Right renal cortex interstitium (tissue), 3 donors: ENCODE measurements around the gene LMOD3. TPM values are rescaled to one million over a fixed set of nuclear protein-coding genes. Genes with fewer than 3 reads are reported as not detected.
A peak's percentile ranks its signal among the peaks of the same experiment; 100 is the strongest.

Experiments used
- DNase-seq, 3 donors: peaks; one replicate each; pipeline ENCODE4 v3.0.0-alpha.2; 2013; ENCODE audit warnings: low read depth in 3 of 3, low spot score in 2 of 3
- polyA plus RNA-seq, 3 donors: library from polyadenylated mRNA; unstranded; fragments of 120-200 nt; gene quantifications; one replicate each; pipeline ENCODE4 v1.2.1, GENCODE V29; 2013; ENCODE audit not compliant: insufficient read length in 3 of 3

LMOD3 gene
- polyA plus RNA-seq, 3 donors, result 0.04 to 0.18 (median 0.06) TPM

DNA sequence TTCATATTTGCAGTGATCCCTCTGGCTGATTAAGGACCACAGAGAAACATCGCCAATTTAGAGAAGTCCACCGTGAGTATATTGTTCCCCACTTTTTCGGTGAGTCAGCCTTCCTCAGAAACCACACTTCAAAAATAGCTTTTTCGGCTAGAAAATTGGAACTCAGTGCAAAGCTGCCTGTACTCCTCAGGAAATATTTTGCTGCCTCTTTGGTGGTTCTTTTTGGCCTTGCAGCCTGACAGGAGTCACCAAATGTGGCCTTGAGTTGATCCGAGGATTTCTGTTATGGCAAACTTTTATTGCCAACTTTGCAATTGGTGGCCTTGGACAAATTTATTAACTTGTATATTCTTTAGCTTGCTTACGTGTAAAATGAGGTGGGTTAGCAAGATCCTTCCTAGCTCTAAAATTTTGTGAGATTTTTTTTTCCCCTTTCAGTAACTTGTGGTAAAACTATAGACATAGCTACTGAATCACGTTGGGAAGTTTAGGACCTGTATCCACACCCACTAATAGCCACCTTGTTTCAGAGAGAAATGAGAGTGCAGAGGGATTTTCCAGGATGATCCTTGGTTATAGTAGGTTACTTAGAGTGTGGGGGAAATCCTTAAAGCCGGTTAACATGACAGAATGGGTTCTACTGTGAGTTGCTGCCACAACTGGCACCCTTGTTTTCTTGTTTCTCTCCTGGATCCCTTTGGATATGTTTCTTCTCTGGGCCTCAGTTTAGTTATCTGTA, 27.8 kb downstream of the LMOD3 start:
- no peak for DNase-seq

DNA sequence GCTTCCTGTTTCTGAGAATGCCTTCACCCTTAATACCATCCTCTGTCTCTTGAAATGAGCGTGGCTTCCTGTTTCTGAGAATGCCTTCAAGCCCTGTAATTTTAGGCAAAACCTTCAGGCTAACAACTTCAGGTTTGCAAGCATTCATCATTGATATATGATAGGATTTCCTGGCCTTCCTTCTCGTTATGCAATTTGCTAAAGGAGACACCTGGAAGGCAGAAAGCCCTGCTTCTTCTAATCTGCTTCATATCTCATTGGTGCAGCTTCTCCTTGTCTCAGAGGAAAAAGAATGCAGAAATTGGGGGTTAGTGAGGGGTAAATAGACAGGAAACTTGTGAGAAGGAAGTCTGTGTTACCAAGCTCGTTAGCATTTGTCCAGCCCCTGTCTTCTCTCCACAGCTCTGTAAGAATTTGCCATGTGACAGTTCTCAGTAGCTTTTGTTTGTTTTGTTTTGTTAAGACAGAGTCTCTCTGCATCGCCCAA, 30.3 kb downstream of the LMOD3 start:
- DNase-seq, result no peak

DNA sequence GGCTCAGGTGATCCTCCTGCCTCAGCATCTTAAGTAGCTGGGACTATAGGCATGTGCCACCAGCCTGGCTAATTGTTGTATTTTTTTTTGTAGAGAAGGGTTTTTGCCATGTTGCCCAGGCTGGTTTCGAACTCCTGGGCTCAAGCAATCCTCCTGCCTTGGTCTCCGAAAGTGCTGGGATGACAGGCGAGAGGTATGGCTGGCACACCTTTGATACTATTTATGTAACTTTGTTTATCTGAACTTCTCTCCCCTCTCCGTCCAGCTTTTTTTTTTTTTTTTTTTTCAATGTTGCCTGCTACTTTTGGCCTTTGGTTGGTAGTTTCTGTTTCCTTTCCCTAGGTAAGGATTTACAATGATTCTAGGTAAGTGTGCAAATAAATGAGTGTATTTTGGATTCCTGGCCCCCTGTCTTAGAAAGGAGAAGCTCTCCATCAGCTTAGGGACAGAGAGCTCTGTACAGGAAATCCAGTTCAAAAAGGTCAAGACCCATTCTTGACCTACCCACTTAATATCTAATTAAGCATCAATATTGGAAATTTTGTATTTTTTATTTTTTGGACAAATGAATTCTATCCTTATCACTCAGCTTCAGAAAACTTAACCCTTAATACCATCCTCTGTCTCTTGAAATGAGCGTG, 30.9 kb downstream of the LMOD3 start:
- DNase-seq, result no peak

DNA sequence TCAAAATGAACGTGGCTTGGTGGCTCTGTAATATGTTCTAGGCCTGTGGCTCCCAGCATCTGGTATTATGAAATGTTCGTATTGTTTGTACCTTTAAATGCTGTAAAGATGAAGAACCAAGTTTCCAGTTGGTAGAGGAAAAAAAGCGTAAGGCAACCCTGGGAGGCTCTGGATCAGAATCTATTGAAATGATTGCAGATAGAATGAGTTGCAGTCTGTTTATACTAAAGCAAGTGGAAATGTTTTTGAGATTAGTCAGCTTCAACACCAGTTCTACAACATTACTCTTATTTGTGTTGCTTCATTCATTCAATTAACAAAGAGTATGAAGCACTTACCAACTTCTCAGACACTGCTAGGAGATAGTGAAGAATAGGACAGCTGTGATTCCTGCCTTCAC, 32.4 kb downstream of the LMOD3 start:
- DNase-seq, result no peak

GRCh38 chr3:69088063-69088462, 34.3 kb downstream of the LMOD3 start:
- no peak for DNase-seq

DNA sequence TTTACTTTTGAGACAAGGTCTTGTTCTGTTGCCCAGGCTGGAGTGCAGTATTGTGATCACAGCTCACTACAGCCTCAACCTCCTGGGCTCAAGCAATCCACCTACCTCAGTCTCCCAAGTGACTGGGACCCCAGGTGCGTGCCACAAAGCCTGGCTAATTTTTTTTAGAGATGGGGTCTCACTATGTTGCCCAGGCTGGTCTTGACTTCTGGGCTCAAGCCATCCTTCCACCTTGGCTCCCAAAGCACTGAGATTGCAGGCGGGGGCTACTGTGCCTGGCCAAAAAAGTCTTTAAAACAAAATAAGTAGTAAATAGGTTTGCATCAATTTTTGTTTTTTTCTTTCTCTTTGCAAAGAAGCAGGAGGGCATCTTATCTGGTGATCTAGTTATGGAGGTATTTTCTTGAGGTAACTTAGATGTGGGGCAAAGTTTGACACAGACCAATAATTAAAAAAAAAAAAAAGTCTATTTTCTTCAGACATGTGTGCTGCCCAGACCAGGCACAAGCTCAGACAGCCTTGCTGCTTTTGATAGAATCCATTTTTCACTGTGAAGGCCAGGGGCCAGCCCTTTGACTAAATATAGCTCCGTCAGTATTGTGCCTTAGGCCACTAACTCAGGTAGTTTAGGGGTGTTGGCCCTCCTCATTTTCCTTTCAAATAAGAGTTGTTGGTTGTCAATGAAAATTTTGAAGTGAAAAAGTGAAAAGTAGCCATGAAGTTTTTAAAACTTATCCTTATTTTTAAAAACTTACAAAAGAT, 35.2 kb downstream of the LMOD3 start:
- no peak for DNase-seq

GRCh38 chr3:69085833-69086722, 36.3 kb downstream of the LMOD3 start:
- no peak for DNase-seq

DNA sequence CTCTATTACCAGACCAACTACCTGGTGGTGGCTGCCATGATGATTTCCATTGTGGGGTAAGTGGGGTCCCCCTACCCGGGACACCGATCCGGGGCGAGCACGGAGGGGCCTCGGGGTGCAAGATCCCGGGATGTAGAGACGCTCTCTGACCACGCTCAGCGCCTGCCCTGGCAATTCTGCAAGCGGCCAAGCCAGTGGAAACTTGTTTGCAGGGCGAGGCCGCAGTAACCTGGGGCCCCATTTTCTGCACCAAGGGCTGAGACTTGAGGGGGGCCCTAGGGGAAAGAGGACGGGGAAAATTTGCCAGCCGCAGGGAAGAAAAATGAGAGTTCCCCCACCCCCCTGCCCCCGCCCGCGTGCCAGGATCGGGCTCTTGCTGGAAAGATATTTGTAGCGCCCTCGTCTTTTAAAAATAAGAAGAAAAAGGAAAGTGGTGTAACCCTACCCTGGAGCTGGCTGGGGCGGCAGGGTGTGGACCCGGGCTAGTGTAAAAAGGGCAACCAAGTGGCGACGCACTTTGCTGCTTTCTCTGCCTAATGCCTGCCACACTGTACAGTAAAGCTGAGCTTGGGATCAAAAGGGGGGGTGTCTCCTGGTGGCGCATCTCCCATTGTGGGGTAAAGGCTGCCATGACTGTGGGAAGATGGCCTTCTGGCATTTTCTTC, 37.1 kb downstream of the LMOD3 start:
- no peak for DNase-seq

DNA sequence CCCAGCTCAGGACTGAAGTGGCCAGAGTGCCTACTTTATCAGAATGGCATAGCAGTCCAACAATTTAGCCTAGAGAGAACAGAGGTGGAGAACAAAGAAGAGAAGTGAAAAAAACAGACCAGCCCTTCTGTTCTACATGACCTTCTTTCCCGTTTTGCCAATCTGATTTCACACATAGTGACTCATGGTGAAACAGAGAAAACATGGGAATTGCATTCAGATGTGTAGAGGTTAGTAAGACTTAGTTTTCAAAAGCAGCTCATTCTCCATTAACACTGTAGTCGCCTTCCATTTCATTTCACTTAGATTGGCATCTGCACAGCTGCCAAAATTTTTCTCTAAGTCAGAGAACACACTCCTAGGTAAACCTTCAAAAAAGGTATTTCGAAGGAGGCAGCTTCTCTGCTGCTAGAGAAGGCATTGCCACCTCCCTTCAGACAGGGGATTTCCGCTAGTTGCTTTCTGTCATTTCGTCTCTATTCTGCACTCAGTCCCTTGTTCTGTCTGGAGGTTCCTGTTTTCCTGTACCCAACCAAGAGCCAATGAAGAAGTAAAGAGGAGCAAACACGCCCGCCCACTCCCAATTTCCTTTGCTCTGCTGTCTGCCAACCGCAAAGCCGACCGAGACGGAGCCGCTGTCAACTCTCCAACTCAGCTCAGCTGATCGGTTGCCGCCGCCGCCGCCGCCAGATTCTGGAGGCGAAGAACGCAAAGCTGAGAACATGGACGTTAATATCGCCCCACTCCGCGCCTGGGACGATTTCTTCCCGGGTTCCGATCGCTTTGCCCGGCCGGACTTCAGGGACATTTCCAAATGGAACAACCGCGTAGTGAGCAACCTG, 37.8 kb downstream of the LMOD3 start, which contains the start of gene ARL6IP5:
Gene ARL6IP5, plus strand, starts transcription at position 612 of the 842 bp plus-strand sequence. Its CDS starts 111 bp downstream, at position 723.
- DNase-seq, result peak in 2 of 3 donors; percentile 69 to 77

DNA sequence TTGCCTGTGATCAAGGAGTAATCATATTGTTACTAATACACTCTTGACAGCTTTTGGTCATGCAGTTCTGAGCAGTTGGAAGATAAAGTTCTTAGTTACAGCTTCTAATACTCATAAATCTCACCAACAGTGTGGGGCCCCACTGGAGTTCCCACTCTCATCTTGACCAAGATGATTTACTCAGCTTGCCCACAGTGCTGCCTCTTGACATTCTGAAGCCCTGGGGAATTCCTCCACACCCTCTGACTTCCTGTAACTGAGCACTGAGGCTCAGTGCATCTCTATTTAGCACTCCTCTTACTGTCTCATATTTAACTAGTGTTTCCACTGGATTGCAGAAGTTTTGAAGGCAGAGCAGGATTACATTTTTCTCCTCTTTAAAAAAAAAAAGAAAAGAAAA, 39.6 kb downstream of the LMOD3 start:
- no peak for DNase-seq

GRCh38 chr3:69082361-69082760, 40.0 kb downstream of the LMOD3 start:
- DNase-seq, result no peak

- DNase-seq, result no peak
Measured at GRCh38 chr3:69081583-69082262, 40.7 kb downstream of the LMOD3 start.

- DNase-seq, result peak in 1 of 3 donors; percentile 67
Measured at GRCh38 chr3:69080233-69080920, 42.0 kb downstream of the LMOD3 start, which contains the start of gene UBA3. Gene UBA3 (minus strand): TSS chr3:69080365. CDS start chr3:69080353, 12 bp downstream.

- no peak for DNase-seq
Measured at GRCh38 chr3:69079269-69080159, 42.9 kb downstream of the LMOD3 start.

- no peak for DNase-seq
Measured at GRCh38 chr3:69072928-69073327, 49.5 kb downstream of the LMOD3 start.

GRCh38 chr3:69066121-69066520, 56.3 kb downstream of the LMOD3 start:
- DNase-seq, result no peak
